IPS-18c (cell line): Measurements from ENCODE around the gene SEZ6L2.
"Not testable (repeated sequence)": the region's sequence is repeated elsewhere in the genome, so short reads cannot be mapped to it uniquely, and the experiment has no call there.

Experiments used
- H3K4me3 ChIP-seq: 2 replicates; pipeline ENCODE4 v1.7.0; 2013; ENCODE audit warnings: low read depth, mild to moderate bottlenecking, low read length, moderate library complexity; ENCODE audit not compliant: insufficient read depth
- H3K9me3 ChIP-seq: one replicate; pipeline ENCODE4 v1.6.1; 2013; ENCODE audit warnings: mild to moderate bottlenecking, low read length, moderate library complexity; ENCODE audit not compliant: control insufficient read depth, insufficient read depth

The SEZ6L2 gene

GRCh38 chr16:29869067-29869466 lies 30.3 kb downstream of the SEZ6L2 start:
- not testable (repeated sequence) for H3K9me3 ChIP-seq, H3K4me3 ChIP-seq

GRCh38 chr16:29868396-29869009 lies 30.8 kb downstream of the SEZ6L2 start:
- no peaks in the 10 kb centered on the region for H3K9me3 ChIP-seq
- no peak overlapping the region for H3K4me3 ChIP-seq

- Histone ChIP-seq H3K4me3 (no peak overlapping the region), H3K9me3 (no peaks in the 10 kb centered on the region)
Observed at GRCh38 chr16:29864205-29864604, 35.1 kb downstream of the SEZ6L2 start.

- H3K9me3 ChIP-seq = no peaks in the 10 kb centered on the region
- no peak overlapping the region; the same call in 1 of the 2 replicates for H3K4me3 ChIP-seq
Observed at GRCh38 chr16:29863669-29863984, 35.7 kb downstream of the SEZ6L2 start.

- peak within 1 kb of the TSS; percentile 88 for H3K4me3 ChIP-seq
- H3K9me3 ChIP-seq = no peaks in the 10 kb centered on the region
Observed at GRCh38 chr16:29862884-29863668, 36.3 kb downstream of the SEZ6L2 start, which contains the start of gene CDIPT. Gene CDIPT, minus strand, starts transcription at chr16:29863226. Its CDS starts 369 bp downstream, at chr16:29862857.

GRCh38 chr16:29862383-29862883 lies 36.9 kb downstream of the SEZ6L2 start:
- H3K9me3 ChIP-seq = no peaks in the 10 kb centered on the region

GRCh38 chr16:29860218-29860617 lies 39.1 kb downstream of the SEZ6L2 start:
- Histone ChIP-seq H3K9me3 (no peaks in the 10 kb centered on the region), H3K4me3 (no peak overlapping the region)

More at GRCh38 chr16:29862383-29862883, 36.9 kb downstream of the SEZ6L2 start:
- H3K4me3 ChIP-seq = peak overlapping the region; percentile 88

- Histone ChIP-seq H3K9me3 (no peaks in the 10 kb centered on the region), H3K4me3 (no peak overlapping the region)
Observed at GRCh38 chr16:29858974-29859373, 40.4 kb downstream of the SEZ6L2 start.

- Histone ChIP-seq H3K9me3 (no peaks in the 10 kb centered on the region), H3K4me3 (no peak overlapping the region)
Observed at GRCh38 chr16:29858149-29858849, 41.1 kb downstream of the SEZ6L2 start.

- Histone ChIP-seq H3K4me3 (no peak overlapping the region), H3K9me3 (no peaks in the 10 kb centered on the region)
Observed at GRCh38 chr16:29857133-29857760, 42.1 kb downstream of the SEZ6L2 start.

- H3K9me3 ChIP-seq = no peaks in the 10 kb centered on the region
Observed at GRCh38 chr16:29854520-29855100, 44.7 kb downstream of the SEZ6L2 start.

GRCh38 chr16:29852654-29853053 lies 46.7 kb downstream of the SEZ6L2 start:
- H3K9me3 ChIP-seq = no peaks in the 10 kb centered on the region

More at GRCh38 chr16:29854520-29855100, 44.7 kb downstream of the SEZ6L2 start:
- H3K4me3 ChIP-seq = no peak overlapping the region

GRCh38 chr16:29850998-29851397 lies 48.4 kb downstream of the SEZ6L2 start:
- Histone ChIP-seq H3K4me3 (no peak overlapping the region), H3K9me3 (no peaks in the 10 kb centered on the region)

More at GRCh38 chr16:29852654-29853053, 46.7 kb downstream of the SEZ6L2 start:
- H3K4me3 ChIP-seq = no peak overlapping the region

GRCh38 chr16:29849505-29849904 lies 49.8 kb downstream of the SEZ6L2 start:
- Histone ChIP-seq H3K4me3 (no peak overlapping the region), H3K9me3 (peaks cover 2% of the 10 kb centered on the region)

- peaks cover 2% of the 10 kb centered on the region for H3K9me3 ChIP-seq
- H3K4me3 ChIP-seq = no peak overlapping the region
Observed at GRCh38 chr16:29848420-29849297, 50.7 kb downstream of the SEZ6L2 start.

- H3K4me3 ChIP-seq = no peak overlapping the region
- H3K9me3 ChIP-seq = peaks cover 2% of the 10 kb centered on the region
Observed at GRCh38 chr16:29845656-29846055, 53.7 kb downstream of the SEZ6L2 start.
